ENCODE data around the gene CACUL1.

Gene CACUL1

DNA sequence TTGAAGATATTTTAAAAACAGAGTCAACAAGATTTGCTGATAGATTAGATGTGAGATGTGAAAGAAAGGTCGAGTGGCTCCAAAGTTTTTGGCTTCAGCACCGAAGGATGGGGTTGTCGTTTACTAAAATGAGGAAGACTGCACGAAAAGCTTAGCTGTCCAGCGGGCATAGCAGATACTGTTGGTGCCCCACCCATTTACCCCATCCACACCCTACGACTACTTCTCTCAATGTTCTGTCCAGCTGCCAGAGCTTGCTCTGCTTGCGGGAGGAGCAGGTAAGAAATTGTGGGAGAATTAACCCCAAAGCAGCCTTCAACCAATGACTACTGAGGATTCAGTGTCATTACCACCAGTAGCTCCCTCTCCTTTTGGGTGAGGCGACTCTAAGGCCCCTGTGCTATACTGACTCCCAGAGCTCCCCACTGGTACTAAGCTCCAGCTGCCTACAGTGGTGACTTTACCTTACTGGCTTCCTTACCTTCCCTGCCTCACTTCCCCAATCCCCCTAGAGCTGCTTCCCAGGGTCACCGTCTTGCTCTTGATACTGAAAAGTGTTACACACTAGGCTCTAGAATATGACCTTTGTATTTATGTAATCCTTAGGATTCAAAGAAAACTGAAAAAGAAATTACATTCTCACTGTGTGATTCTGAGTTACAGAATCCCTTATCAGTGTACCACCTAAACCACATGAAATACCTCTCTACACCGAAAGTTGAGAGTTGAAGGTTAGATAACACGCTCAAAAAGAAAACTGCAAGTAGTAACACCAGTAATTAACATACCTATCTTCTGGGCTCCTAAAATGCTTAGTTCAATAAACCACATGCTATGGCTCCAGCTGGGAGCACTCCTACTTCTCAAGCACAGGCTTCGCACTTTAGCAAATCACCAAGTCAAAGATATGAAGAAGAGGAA lies 22.3 kb downstream of the CACUL1 start:
- DNase-seq: no peak

DNA sequence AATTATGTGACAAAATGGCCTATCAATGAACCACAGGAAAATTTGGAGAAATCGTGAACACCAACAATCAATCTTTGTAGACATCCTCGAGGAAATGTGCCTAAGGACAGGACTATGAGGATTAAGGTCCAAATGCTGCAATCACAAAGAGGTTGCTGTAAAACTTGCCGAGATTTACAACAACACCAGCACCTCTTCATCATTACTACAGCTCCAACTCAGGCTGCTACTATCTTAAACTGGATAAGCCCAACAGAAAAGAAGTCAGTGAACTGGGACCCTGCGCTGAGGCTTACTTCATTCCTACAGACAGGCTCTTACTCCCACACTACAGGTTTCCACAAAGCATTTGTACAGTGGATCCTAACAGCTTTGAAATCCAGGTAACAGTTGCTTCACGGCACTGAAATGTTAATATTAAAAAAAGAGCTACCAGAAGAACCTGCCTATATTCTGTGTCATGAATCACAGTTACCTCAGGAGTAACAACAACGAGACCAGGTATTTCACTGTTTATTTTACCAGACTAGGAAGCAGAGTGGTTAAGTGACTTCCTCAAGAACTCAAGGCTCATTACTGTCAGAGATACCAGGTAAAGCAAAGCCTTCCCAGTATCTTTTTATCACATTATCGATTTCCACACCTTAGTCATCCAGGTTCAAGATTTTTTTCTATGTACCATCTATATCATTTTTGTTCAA lies 23.9 kb downstream of the CACUL1 start:
- DNase-seq: no peak

DNA sequence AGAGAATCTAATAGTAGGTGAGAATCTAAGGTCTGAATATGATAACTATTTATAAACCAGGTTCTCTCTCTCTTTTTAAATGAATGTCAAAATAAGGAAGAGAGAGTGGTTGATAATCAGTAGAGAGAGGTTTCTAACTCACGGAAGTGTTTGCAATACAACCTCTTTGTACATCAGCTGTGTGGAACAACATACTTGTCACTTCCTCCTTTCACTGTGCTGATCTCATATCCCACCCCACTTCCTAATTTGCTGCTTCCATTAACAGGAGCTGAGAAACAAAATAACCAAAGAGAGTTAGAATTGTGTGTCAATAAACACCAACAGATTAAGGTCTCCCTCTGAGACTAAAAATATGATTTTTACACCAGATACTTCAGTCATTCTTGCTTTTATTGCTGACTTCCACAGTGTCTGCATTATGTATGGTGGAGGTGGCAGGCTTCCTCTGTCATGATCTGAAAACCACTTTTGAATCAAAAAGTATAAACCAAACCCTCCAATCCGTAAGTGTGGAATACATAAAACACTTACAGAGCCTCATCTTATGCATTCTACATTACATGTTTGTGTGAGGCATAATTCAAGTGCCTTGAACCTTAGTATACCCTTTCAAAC lies 25.0 kb downstream of the CACUL1 start:
- no peak for DNase-seq

DNA sequence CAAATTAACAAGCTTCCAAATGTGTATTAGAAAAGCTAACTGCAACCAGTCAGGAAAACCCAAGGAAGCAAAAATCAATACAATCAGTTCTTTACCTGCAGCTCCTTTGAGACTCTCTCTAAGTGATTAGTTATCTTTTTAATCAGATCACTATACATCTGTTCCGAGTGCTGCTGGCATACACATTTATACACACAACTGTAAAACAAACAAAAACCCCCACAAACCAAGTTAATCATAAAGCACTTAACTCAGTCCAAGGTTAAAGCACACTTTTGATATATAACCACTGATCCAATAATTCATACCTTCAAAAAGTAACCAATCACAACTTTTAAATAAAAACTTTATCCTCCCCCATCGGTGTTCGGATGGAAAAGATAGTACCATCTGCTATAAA lies 25.6 kb downstream of the CACUL1 start:
- DNase-seq: no peak

DNA sequence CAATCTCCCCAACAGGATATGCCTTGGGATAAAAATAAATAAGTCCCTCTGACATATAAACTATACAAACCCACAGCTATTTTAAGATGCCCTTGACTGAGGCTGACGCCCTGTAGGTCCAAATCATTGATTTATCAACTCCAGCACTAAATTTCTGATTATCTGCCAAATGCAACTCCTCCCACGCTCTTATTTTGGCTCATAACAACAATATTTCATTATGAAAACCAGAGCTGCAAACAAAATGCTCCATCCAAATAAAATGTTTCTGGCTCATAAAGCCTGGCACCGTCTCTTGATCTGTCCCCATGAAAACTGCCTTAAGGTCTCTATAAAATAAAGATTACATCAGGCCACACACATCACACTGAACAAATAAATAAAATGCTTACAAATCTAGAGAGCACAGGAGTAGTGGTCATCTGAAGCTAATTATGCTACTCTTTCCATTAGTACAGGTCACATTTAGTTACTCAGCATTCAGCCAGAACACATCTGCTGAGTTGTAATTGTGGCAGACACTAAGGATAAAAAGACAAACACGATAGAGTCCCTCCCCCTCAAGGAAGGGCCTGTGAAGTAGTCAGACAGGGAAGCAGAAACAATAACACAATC lies 28.8 kb downstream of the CACUL1 start:
- no peak for DNase-seq

DNA sequence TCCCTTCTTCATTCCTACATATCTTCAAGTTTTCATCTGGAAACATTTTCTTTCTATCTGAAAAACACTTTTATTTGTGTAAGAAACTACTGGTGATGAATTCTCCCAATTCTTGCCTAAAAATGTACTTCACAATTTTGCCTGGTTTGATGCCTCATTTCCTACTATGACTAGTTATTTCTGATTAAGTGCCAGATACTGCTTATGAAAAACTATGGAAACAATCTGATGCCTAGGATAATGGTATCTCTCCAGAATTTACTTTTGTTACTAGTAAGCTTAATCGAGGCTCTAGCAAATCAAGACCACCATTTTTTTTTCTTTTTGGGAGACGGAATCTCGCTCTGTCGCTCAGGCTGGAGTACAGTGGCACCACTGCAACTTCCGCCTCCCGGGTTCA lies 31.3 kb downstream of the CACUL1 start:
- DNase-seq: no peak

DNA sequence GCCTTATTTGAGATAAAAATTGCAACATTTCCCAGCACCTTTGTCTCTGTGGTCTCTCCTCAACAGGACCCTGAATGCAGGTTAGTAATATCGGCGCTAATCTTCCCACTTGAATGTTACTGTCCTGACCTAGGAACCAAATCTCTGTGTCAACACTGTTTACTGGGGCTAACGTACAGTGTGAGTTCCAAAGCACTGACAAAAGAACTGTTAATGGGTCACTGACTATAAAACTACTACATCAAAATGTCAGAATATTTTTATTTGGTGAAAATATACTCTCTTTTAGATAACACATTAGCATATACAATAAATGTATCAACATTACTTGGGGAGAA lies 33.3 kb downstream of the CACUL1 start:
- no peak for DNase-seq

DNA sequence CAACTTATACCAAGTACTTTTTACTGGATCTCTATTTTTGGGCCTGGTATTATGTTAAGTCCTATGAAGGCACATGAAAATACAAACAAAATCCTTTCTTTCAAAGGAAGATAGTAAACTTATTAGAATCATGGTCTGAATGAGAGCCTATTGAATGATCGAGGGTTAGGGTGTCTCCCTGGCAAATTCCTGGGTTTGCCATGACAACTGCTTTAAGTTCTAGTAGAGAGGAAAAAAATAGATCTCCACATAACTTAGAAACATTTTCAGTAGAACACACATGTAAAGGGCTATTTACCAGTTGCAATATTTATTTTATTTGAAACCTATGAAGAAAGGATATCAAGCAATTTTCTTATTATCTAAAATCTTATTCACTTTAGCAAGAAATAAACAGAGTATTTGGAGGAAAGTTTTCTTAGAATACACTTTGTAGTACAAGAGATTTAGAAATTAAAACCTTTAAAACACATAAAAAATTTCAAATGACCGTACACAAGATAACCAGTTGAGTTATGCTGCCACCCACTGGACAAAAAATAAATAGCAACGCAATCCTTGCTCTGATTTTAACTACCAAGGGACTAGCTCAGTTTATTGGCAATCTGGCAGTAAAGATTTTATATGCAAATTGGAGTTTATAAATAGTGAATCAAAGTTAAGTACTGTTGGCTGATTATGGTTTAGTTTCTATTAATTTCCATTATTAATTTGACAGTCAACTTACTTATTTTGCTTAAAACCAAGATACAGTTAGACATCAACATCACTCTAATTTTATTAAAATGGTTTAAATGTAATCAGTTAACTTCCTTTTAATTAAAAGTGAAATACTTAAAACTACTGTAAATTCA lies 33.9 kb downstream of the CACUL1 start:
- DNase-seq: no peak

DNA sequence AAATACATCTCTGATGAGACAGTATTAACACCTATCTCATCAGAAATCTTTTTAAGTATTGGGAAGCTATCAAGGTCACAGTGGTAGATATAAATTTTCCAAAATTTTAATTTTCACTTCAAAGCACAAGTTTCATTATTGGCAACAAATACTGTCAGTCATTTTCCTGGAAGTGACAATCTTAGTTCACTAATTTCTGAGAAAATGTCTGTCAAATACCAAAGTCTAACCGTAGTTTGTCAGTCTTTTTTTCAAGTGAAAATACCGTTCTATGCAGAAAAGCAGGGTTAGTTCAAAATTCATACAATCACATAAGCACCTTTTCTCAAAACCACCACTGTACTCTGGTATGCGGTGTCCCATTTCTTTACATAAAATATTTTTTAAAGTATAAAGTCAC lies 40.4 kb downstream of the CACUL1 start:
- DNase-seq: no peak

DNA sequence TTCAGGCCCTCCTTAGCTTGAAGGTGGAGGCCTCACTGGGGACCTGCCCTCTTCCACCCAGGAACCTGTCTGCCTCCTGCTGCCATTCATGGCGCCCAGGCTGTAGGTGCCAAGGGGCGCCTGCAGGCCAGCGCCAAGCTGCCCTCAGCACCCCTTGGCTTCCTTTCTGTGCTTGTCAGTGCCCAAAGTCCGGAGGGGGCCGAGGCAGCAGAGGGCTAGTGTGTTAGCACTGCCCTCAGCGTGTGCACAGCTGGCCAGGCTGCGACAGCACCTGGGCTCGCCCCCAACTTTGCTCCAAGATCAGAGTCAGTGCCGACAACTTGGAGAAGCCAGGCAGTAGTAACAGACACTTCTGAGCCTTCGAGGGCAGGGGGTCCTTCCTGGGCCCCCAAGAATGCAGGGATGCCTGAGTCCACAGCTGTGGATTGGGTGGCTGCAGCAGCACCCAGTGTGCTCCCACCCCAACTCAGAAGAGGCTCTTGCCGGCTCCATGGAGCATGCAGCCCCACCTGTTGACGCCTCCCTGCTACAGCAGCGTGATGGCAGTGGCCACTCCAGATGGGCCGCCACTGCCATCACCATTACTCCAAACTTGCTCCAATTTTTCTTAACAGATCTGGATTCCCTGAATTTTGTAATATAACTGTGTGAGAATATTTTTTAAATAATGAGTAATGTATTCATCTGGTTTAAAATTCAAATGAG lies 41.7 kb downstream of the CACUL1 start:
- DNase-seq: no peak

DNA sequence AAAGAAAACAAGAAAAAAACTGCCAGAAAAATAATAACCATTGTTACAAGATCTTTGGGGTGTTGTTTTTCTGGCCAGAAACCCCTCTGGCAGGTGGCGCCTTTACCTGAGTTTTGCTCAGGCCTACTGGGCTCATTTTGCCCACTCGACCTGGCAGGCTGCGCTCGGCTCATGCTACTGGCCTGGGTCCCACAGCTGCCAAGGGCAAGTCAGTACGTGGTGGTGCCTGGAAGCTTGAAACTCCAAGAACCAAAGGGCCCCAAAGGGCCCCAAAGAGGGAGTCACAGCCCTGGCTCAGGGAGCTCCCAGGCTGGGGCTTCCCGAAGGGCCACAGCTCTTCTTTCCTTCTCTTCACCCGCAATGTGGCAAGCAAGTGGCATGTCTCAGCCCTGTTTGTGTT lies 42.7 kb downstream of the CACUL1 start:
- no peak for DNase-seq

DNA sequence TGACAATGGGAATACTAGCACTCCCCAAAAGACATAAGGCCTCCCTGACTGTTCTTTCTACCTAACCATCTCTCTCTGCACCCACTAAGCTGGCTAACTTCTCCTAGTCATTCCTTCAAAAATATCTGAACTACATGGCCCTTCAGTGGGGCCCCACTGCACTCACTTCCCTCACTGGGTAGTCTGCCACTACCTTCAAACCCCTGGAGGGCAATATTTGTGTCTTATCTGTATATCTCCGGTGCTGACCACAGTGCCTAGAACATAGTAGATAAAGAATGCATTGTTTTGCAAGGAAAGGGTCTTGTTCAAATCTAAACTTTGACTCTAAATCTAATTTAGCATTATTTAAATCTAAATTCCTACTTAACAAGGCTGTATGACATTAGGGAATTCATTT lies 44.3 kb downstream of the CACUL1 start:
- DNase-seq: no peak

DNA sequence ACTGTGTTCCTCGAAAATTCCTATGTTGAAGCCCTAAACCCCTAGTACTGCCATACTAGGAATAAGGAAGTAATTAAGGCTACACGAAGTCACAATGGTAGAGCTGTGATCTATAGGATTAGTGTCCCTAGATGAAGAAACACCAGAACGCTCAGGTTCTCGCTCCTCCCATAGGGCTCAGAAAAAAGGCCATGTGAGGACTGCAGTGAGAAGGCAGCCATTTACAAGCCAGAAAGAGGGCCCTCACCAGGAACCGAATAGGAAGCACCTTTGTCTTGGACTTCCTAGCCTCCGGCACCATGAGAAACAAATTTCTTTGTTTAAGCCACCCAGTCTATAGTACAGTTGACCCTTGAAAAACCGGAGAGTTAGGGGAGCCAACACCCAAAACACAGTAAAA lies 46.2 kb downstream of the CACUL1 start:
- no peak for DNase-seq

DNA sequence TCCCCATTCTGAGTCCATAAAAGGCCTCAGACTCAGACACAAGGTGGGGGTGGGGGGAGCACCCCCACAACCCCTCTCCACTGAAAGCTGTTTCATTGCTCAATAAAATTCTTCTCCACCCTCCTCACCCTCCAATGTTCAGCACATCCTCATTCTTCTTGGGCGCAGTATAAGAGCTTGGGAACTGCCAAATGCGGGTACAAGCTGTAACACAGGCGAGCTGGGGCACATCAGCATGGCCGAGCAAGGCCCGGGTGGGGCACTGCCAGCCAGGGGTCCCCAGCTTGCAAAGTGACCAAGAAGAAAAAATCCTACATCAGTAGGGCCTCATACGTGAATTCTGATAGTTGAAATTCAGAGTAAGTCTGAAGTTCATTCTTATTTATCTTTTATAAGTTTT lies 50.1 kb downstream of the CACUL1 start:
- no peak for DNase-seq

DNA sequence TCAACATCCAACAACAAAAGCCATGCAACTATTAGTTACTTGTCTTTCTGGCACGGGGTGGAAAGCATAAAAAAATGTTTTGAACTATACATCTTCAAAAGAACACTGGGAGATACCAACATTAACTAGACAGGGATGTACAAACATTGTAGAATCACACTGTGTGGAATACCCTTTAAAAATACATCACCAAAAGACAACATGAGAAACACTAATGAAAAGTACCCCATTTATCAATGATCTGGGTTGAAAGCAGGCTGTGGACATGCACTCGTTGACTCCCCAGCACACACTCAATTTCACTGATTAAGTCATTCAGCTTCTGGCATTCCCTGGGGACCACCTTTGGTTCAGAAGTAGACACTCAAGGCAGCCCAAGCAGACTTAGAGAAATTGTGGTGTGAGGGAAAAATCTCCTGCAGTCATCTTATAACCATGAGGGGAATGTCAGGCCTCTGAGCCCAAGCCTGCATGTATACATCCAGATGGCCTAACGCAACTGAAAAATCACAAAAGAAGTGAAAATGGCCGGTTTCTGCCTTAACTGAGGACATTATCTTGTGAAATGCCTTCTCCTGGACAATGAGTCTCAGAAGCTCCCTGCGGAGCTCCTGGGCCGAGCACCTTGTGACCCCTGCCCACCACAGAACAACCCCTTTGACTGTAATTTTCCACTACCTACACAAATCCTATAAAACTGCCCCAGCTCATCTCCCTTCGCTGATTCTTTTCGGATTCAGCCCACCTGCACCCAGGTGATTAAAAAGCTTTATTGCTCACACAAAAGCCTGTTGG lies 53.0 kb downstream of the CACUL1 start:
- no peak for DNase-seq

DNA sequence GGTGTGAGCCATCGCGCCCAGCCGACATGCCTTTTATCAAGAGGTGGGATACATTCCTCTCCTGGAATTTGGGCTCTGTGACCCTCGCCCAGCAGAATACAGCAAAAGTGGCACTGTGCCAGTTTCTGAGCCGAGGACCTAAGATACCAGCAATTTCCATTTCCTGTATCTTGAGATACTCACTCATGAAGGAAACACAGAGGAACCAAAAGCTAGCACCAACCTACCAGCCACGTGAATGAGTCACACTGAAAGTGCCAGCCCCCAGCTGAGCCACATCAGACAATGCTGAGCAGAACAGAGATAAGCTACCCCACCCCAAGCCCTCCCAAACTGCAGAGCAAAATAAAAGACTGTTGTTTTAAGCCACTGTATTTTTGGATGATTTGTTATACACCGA lies 56.3 kb downstream of the CACUL1 start:
- no peak for DNase-seq

DNA sequence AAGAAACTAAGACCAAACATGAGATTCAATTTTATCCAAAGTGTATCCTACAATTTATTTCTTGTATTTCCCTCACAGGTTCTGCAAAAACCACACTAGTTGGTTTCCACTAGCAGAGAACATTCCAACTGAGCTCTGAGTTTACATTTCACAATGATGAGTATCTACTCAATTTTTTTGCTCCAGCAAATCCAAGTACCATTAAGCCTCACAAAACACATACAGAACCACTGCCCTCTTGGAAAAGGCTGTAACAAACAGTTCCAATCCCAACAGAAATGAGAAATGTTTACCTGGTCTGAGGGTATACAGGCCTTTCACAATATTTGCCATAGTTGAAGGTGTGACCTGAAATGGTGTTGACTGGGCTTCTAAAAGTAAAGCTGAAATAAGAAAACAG lies 59.9 kb downstream of the CACUL1 start:
- DNase-seq: no peak

DNA sequence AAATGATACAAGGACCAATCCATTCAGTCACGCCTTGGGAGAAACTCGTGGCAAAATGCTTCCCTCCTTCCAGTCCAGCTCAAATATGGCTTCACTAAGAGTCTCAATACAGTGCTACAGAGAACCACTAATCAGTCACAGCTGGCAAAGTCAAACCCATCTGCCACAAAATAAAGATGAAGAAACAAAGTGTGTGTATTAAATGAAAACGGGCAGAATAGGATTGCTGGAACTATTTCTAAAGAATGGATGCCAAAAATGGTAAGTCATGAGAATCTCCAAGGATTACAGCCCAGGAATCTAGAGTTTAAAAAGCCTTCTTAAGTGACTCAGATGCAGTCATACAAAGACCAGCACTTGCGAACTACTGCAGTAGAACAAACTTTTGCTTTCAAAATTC lies 61.9 kb downstream of the CACUL1 start:
- DNase-seq: no peak

DNA sequence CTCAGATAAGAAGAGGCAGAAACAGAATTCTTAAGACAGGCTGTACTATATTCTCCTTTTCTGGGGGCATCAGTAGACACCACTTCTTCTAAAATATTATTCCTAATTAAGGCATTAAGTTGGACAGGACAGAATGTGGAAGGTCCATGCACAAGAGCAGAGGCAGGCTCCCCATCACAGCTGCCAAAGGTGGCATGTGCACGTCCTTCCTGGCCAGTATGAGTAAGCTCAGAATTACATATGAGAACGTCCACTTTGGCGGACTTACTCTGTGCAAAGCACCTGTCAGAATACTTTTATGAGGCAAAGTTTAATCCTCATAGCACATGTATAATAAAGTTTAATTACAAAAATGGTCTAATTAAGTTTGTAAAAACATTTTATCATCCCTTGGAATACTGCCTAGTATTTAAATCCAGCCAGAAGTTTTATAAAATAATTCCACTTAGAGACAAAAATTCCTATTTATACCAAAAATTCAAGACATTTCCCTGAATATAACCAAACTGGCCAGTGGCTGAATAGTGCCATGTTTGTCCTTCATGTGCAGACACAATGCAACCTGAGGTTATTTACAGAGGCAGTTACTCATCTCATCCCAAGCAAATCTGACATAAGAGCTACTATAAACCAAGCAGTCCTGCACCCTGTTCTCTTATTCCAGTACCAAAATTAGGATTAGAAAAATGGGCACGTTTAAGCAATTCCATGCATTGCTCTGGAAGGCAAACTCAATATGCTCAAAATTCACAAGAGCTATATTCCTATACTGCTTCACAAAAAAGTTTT lies 65.5 kb downstream of the CACUL1 start:
- DNase-seq: no peak

DNA sequence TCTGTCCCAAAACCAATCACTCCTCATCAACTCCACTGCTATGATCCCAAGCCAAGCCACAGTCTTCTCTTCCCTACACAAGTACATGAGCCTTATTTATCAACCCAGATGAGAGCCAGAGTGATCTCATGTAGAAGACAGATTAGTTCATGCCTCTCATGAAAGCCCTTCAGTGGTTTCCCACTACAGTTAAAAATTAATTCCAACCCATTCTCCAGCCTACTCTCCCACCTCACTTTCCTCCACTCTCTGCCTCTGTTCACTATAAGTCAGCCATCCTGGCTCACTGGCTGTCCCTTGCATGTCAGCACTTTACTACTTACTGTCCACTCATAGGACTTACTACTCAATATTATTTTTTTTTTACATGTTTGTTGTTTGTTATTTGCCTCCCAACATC lies 67.3 kb downstream of the CACUL1 start:
- no peak for DNase-seq
